Measurements from ENCODE around the gene KRT7.

The KRT7 gene

DNA sequence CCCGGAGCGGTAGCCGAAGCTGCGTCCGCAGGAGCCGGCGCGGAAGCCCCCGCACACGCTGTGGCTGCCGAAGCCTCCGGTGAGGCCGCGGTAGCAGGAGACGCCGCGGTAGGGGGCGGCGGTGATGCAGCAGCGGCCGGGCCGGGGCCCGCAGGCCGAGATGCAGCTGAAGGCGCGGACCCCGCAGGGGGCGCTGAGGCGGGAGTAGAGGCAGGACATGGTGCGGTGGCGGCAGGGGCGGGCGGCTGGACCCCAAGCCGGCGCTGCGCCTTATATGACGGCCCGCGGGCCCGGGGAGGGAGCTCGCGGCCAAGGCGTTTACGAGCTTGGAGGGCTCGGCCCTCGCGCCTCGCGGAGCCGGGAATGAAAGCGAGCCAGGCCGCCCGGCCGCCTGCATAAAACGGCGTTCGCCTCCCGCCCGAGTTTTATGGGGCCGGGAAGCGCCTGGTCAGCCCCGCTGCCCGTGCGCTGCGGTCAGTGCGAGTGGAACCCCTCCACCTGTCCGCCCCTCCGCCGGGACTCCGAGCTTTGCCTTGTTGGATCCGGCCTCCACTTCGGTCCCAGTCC lies 25.4 kb downstream of the KRT7 start:
- DNase-seq: no peak

DNA sequence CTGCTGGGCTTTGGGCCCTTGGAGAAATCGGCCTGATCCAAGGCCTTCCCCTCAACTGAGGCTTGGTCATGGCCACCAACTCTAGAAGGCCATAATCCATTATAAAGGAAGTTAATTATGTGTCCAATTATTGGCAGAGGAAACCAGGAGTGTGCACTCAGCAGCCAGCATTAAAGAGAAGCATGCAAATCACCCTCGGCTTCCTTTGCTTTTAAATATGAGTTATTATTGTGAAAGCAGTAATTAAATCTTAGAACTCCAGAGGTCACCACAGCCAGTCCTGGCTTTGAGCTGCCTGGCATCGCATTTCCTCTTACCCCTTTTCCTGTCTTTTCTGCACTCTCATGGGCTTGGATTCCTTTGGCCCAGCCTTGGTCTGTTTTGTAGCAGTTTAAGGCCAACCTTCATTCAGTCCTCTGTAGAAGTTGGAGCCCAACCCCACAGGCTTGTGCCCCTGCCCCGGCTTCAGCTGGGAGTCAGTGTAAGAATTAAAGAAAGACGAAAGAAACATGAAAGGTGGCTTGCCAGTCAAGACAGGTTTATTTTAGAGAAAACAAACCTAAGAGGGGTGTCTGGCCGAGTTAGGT lies 26.7 kb downstream of the KRT7 start:
- DNase-seq: no peak

DNA sequence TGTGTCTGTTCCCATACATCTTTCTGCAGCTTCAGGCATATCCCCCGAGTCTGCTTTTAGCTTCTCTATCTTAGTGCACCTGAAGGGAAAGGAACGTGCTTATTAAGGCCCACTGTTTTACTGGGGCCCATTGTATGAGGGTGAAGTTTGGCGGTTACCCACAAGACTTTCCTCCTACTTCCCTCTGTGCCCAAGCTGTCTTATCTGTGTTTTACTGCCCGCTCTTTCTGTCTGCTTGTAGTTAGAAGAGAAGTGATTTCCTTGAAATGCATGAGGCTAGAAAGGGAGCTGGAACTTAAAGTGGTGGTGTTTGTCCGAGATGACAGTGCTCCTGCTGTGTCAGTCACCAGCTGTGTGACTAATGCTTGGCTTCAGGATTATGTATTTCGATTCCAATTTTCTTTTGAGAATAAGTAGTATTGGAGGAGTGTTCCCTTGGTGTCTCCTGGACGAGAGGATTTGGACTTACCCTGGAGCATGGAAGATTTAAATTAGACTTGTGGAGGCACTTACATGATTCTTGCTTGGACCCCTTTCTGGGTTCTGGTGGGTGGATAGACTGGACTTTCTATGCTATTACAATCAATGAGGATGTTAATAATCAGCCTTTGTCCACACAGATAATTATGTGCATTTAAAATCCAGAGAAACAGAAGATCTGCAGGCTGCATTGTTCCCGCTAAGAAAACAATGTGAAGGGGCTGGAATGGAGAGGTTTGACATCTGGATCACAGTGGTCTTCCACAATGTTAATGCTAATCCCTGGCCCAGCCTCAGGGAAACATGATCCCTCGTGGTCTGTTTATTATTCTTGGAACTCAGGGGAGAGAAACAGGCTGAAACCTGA lies 27.5 kb downstream of the KRT7 start:
- DNase-seq: no peak

DNA sequence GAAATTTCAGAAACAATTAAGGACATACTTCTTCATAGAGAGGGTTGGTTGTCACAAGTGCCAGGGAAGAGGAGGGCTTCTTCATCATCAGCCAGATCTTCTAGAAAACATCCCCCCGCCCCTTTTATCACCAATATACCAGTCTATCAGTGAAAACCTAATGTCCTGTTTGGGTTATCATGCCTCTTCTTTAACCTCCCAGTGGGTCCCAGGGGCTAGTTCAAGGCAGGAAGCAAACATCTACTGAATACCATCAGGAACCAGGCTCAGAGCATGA lies 28.1 kb downstream of the KRT7 start:
- no peak for DNase-seq

DNA sequence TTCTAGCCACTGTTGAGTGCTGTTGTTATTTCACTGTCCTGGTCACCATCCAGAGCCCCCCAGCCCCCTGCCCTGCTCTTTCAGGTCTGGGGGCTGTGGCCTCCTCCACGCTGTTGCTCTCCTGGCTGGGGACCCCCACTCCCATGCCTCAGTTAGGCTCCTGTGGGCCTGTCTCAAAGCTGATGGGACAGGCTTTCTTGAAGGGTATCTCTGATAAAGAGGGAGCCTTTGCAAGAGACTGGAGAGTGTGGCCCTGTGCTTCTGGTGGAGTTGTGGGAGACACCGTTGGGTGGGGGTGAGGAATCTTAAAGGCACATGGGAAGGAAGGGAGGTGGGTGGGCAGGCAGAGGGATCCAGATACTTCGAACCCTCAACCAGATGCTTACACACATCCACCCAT lies 29.2 kb downstream of the KRT7 start:
- DNase-seq: no peak

DNA sequence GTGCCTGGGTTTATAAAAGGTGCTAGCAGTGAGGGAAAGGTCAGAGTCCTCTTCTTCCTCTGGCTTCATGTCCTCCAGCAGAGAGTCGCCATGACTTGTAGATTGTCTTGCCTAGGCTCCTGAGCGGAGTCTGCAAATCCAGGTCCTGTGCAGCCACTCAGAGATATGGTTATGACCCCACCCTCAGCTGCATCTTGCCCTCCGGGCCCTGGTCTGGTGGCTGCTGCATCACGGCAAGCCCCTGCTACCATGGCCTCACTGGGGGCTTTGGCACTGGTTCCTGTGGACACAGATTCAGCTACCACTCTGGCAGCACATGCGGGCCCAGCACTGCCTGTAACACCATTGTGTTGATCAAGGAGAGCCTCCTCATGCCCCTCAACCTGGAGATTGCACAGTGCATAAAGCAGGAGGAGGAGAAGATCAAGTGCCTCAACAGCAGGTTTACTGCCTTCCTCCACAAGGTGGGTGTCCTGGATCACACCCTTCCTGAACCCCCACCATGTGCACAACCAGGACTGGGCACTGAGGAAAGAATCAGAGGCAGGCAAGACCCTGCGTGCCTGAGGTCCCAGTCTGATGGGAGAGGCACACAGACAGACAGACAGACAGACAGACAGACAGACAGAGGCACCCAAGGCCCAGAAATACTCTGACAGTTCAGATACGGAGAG lies 30.9 kb downstream of the KRT7 start:
- DNase-seq: no peak

DNA sequence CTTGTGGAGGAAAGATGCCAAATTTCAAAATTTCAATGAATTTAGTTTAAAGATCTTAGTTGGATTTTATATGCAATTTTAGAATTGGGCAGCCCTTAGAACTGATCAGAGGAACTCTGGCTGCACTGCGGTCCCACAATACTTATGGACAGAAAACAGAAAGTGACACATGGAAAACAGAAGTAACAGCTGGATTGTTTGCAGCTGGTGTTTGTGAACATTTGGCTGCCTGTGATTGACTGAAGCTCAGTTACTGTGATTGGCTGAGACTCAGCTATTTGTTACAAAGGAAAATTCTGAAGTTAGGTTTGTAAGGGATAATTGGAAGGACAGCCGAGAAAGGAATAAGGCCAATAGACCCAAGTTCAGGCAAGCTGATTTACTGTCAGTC lies 31.4 kb downstream of the KRT7 start:
- DNase-seq: no peak

DNA sequence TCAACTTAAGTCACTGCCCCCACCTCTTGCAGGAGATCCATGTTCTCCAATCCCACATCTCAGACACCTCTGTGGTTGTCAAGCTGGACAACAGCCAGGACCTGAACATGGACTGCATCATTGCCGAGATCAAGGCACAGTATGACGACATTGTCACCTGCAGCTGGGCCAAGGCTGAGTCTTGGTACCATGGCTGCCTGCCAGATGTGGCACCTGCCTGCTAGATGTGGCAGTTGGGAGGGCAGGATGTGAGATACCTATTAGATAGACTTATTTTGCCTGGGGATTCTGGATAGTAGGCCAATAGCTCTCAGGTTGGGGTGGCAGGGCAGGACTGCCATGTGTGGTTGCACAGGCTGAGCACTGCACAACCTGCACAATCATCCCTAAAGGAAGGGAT lies 33.5 kb downstream of the KRT7 start:
- no peak for DNase-seq

DNA sequence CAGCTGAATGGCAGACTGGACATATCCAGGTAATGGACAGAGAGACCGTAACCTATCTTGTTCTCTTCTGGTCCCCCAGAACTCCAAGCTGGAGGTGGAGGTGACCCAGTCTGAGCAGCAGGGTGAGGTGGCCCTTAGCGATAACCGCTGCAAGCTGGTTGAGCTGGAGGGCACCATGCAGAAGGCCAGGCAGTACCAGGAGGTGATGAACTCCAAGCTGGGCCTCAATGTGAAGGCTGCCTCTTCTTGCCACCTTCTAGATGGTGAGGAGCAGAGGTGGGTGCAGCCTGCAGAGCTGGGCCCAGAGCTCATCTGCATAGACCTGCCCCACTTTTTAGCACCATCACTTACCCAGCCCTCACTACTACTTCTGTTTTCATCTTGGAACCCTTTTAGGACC lies 34.2 kb downstream of the KRT7 start:
- DNase-seq: no peak

DNA sequence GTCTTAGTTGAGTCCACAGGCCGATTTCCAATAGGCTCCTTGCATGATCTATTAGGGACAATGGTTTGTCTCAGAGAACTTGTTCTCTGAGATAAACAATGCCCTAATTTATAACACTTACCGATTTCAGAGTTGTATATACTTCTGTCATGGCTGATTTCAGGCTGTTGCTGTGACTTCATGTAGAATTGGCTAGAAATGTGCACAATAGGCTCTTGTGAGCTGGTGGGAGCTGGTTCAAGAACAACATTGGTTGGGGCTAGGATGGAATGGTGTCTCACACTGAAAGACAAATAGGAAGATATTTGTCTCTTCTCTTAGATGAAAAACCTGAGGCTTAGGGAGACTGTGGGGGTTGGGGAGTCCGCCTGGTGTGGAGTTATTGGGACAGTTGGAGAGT lies 34.7 kb downstream of the KRT7 start:
- DNase-seq: no peak

DNA sequence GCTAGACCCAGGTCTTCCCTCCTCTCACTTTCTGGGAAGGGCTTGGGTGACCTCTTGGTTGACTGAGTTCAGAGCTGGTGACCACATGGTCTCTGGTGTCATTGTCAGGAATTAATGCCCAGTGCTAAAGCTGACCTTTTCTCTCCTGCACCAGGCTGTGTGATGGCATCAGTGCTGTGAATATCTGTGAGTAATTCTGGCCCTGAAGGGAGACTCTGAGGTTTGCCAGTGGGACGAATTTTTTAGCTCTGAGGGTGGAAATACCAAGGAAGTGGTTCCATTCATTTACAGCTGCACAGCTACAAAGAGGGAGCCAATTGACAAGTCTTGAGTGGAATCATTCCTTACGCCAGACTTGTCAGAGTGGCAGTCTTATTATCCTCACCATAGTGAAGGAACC lies 35.2 kb downstream of the KRT7 start:
- DNase-seq: no peak

DNA sequence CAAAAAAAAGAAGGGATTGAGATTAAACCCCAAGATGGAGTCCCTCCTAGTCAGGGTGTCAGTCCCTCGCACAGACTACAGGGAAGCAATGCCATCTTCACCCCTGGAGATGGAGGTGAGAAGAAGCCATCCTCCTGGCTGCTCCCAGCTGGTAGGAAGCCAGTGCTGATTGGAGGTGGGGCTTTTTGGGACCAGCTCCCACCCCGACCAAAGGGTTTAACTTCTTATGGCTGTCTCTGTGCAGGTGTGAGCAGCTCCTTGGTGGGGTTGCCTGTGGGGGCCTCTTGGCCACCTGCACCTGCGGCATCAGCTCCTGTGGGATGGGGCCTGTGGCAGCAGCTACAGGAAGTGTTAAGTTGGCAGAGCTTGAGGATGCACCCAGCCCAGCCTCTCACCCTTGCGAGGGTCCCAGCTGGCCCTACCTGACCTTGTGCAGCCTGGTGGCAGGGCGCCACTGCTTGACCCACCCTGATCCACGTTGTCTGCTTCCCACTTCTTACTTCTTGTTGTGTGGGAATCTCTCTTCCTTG lies 37.6 kb downstream of the KRT7 start:
- no peak for DNase-seq

DNA sequence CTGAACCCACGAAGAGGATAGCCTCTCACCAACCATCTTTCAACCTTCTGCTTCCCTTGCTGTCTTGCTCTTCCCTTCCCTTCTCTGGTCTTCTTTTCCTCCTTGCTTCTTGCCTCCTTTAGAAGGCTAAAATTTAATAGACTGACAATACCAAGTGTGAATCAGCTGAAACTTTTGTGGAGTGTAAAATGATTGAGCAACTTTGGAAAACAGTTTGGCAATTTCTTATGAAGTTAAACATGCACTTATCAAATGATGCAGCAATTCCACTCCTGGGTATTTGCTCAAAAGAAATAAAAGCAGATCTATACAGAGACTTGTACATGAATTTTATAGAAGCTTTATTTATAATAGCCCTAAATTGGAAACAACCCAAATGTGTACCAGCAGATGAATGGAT lies 38.1 kb downstream of the KRT7 start:
- no peak for DNase-seq

DNA sequence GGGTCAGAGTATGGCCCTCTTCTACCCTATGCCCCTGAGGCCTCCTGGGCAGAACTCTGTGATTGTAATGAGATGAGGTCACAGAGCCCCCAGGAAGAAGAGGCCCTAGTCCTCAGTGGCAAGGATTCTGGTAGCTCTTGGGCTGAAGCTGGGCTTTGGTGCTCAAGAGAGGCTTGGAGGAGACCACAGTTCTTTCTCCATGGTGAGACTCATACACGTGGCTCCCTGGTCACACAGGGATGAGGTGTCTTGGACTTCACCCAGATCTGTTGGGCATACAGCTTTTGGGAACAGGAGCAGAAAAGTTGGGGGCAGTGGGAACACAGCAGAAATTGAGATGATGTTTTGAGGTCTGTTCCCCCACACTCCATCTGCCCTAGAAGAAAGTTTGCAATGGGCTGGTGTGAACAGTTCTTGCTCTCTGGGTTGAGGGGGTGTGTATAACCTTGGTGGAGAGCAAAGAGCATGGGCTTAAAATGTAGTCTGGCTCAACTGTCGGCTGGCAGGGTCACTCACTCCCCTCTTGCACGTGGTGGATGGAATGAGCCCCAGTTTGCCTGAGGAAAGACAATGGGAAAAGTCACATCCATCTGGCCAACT lies 41.6 kb downstream of the KRT7 start, which contains the start of gene KRT86:
TSS of gene KRT86 (plus strand) at position 125 of the 600 bp plus-strand sequence. CDS start 27,272 bp downstream, outside the sequence.
- no peak for DNase-seq

DNA sequence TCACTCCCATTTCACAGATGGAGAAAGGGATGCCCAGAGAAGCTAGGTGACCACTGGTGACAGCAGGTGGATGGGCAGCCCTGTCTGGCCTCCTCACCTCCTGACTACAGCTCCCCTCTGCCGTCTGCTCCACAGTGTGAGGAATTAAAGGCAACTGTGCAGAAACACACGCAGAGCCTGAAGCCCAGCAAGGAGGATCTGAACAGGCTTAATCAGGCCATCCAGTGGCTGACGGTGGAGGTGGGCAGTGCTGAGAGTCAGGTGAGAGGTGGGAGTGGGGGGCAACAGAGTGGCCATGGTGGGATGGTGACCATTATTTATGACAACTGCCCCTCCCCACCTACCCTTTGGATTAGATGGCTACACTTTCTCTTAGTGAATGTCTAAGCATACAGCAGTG lies 42.6 kb downstream of the KRT7 start:
- DNase-seq: no peak

DNA sequence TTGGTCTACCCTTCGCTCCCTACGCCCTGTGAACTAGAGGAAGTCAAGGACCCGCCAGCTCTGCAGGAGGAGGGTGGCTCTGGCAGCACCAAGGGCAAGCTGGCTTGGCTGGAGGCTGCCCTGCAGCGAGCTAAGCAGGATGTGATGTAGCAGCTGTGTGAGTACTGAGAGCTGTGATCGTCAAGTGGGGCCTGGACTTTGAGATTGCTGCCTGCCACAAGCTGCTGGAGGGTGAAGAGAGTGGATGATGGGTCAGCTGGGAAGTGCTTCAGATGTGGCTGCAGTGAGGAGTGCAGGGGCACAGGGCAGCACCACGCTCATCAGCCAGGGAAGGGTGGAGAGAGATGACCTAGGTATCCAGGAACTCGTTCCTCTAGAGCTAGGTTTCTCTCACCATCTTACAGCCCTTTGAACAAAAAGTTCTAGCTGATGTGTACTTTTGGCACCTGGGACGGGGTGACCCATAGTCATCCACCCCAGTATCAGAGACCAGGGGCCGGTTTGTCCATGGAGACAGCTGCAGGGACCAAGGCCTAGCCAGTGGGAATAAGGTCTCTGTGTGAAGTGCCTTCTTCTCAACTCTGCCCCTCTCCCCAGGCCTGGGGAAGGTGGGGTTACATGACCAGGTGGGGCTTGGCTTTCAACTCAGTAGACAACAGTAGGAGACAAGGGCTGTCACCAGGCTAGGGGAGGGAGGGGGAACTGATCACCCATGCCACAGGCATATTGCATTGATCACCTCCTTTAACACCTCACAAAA lies 44.6 kb downstream of the KRT7 start:
- no peak for DNase-seq

DNA sequence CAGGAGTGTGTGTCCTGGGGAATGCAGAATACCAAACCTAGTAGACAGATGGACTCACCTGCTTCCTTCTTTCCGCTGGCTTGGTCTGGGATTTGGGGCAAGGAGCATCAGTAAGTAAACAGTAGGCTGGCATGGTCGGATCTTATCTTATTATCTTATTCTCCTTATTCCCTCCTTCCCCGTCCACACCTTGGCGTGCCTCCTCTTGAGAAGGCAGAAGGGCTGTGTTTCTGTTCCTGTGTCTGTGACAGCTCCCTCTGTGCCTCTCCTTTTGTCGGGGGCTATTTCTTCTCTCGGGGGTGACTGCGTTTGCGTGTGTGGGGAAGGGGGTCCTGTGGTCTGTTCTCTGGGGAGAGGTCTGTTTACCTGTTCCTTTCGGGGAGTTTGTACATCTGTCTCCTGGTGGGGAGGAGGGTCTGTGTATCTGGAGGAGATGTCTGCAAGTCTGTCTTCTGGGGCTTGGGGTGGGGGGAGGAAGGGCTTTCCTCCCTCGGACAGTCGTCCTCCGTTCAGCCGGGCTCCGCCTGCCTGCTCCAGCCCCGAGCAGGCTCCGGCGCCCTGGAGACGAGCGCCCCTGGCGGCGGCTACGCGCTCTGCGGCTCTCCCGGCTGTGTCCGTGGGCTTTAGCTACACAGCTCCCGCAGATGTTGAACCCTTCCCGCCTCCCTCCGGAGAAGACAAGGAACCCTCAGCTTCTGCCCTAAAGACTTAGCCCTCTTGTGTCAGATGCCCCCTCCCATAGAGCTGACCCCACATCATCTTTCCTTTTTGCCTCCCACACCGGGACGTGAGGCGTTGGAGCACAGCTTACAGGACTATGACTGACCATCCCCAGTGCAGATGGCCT lies 45.8 kb downstream of the KRT7 start:
- peak; percentile 63 for DNase-seq

DNA sequence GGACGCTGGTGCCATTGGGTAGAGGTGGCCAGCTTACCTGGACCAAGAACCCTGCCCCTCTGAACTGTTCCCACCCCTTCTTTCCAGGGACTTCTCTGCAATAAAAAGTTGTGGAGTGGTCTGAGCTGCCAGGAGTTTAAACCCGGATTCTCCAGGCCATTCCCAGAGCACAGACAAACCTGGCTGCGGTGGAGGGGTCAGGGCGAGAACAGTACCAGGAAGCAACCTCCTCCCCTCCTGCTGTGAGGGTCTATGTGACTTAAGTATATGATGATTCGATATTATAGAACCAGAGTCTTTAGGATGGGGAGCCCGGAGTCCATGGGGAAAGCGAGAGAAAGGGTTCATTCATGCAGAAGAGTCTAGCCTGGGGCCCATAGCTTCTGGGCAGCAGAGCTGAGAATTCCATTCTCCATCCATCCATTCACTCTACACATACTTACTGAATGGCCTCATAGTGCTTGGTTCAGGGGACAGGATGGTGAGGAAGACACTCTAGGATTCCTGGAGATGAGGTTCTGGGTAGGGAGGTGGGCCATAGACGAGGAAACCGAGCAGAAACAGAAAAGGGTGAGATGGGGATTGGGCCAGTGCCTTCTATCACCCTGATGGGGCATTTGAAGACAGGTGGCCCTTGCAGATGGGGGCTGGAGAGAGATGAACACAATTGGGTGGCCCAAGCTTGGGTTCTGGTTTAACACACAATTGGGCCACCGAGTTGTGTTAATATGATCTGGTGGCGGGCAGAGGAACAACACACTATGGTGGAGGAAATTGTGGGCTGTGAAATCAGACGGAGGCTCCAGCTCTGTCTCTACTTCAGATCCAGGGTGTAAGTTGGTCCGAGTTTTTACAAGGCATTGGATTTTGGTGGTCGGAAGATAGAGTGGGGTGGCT lies 46.6 kb downstream of the KRT7 start:
- no peak for DNase-seq

DNA sequence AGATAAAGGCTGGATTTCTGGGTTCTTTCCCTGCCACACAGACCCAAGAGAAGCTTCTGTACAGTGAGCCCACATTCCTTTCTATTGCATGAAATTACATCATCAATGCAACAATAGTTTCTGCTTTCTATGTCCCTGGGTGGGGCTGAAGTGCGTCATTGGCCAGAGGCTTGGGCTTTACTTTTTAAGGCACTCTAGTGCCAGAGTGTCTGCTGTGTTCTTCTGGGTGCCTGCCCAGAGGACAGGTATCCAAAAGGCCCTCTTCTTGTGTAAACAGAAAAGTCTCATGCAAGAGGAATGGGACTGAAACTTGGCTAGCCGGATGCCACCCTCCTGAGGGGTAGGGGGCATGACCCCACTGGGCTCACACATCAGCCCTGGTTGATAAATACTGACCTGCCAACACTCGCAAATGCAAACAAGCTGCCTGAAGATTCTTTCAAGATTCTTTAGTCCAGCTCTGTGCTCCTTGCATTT lies 47.3 kb downstream of the KRT7 start:
- no peak for DNase-seq

DNA sequence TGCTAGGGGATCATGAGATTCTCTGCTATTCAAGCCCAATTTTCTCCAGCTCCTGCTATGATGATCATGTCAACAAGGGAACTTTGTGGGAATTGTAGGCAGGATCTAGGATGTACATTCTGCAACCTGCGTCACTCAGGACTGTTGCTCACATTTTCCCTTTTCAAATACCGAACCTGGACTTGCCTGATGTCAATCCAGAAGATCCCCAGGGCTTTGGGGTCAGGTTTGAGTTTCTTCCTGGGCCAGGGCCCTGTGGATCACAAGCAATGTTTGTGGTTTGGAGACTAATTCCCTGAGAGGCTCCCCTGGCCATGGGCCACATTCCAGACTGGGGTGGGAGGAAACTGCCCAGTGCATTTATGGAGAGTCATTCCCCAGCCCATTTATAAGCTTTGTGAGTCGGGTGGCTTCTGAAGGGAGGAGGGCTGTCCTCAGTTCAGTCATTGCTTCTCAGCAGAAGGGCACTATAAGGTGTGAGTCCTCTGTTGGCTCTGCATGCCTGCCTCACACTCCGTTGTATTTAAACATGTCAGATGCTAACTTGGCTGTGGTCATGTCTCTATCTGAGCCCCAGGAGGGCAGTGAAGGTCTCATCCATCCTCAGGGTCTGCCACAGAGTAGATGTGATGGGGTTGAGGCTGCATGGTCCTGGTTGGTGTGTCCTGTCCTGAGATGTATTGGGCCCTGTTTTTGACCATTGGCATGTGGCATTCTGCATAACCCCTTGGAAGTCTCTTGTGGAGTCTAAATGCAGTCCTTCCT lies 47.9 kb downstream of the KRT7 start:
- no peak for DNase-seq

Data from CD4-positive, alpha-beta T cell treated with Interleukin-21 for 1 hour (primary cell).